Stimulated activated effector memory CD8-positive, alpha-beta T cell treated with anti-CD3 and anti-CD28 coated beads, Interleukin-12 subunit alpha, Interleukin-12 subunit beta, amount 100 ng/mL, for 72 hours (primary cell): ENCODE data around the gene KRT80.

Experiments
- ATAC-seq: fragments of 150-1000 bp; cut with Tn5 transposase; 2 replicates; pipeline ENCODE4 v1.10.0; 2021
- DNase-seq, 2 donors: peaks; one replicate each; pipeline ENCODE4 v3.0.0; 2021 to 2022; ENCODE audit warnings: low spot score in 2 of 2
- H3K27ac Mint-ChIP-seq: one replicate; pipeline ENCODE4 v1.8.0; 2022; ENCODE audit warnings: mild to moderate bottlenecking, mixed read lengths
- H3K36me3 Mint-ChIP-seq: one replicate; pipeline ENCODE4 v1.8.0; 2022; ENCODE audit warnings: mild to moderate bottlenecking, mixed read lengths
- H3K4me1 Mint-ChIP-seq: one replicate; pipeline ENCODE4 v1.8.0; 2022; ENCODE audit warnings: mixed read lengths
- H3K4me3 Mint-ChIP-seq: one replicate; pipeline ENCODE4 v1.8.0; 2022; ENCODE audit warnings: mild to moderate bottlenecking, mixed read lengths
- H3K9me3 Mint-ChIP-seq: one replicate; pipeline ENCODE4 v1.8.0; 2022; ENCODE audit warnings: mixed read lengths

The KRT80 gene

DNA sequence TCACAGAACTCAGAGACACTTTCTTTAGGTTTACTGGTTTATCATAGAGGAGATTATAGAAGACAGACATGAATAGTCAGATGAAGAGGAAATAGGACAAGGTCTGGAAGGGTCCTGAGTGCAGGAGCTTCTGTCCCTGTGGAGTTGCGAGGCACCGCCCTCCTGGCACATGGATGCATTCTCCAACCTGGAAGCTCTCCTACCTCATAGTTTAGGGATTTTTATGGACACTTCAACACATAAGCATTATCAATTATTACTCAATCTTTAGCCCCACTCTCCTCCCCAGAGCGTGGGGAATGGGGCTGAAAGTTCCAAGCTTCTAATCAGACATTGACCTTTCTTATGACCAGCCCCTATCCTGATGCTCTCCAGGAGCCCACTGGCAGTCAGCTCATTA, 28.7 kb upstream of the KRT80 start:
- Mint-ChIP-seq H3K27ac (no peak overlapping the region), H3K9me3 (no peaks in the 10 kb centered on the region), H3K36me3 (no peaks in the 10 kb centered on the region), H3K4me3 (no peak overlapping the region), H3K4me1 (peaks cover 4% of the 10 kb centered on the region)
- ATAC-seq (no peak), DNase-seq (no peak)

DNA sequence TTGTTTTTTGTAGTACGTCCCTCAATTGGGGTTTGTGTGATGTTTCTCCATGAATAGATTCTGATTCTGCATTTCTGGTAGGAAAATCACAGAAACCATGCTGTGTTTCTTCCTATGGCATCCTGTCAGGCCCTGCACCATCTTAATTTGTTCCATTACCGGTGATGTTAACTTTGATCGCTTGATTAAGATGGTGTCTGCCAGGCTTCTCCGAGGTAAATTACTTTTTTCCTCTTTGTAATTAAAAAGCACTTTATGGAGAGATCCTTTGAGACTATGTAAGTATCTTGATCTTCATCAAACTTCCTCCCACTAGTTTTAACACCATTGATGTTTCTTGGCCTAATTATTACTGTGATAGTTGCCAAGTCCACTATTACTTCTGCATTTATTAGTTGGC, 26.2 kb upstream of the KRT80 start:
- Mint-ChIP-seq H3K4me1 (no peaks in the 10 kb centered on the region), H3K36me3 (no peaks in the 10 kb centered on the region), H3K9me3 (no peaks in the 10 kb centered on the region), H3K4me3 (no peak overlapping the region), H3K27ac (no peak overlapping the region)
- ATAC-seq, result no peak
- DNase-seq, result no peak

DNA sequence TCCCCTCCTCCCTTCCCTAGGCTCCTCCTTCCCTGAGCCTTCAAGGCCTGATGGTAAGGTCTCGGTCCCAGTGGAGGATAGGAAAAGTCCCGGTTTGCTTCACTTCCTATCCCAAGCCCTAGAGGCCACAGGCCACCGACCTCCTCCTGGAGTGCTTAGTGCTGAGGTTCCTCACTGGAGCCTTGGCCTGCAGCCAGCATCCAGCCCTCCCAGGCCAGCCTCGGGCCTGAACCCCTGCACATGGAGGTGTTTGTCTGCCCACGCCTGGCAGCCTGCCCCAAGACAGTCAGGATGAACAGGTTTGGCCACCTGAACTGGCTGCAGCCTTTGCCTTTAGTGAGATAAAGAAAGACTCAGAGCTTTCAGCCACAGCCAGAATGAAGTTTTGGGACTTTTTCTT, 25.4 kb upstream of the KRT80 start:
- no peak for ATAC-seq
- Mint-ChIP-seq H3K36me3 (no peaks in the 10 kb centered on the region), H3K9me3 (no peaks in the 10 kb centered on the region), H3K27ac (no peak overlapping the region), H3K4me3 (no peak overlapping the region), H3K4me1 (no peaks in the 10 kb centered on the region)
- DNase-seq, result no peak

DNA sequence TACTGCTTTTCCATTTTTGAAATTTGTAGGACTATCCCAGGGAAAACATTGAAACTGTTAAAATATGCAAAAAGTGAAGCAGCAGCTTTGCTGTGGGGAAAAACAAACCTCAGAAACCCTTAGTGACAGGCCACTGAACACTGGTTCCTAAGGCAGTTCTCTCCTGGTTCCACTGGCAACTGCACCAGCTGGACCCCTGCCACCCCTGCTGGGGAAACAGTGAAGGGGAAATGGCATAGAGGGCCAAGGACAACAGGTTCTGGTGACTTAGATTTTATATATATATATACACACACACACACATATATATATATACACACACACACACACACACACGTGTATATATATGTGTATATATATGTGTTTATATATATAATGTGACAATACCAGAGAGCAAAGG, 25.0 kb upstream of the KRT80 start:
- H3K4me1 Mint-ChIP-seq, result no peaks in the 10 kb centered on the region
- H3K9me3 Mint-ChIP-seq, result no peaks in the 10 kb centered on the region
- H3K36me3 Mint-ChIP-seq, result no peaks in the 10 kb centered on the region

DNA sequence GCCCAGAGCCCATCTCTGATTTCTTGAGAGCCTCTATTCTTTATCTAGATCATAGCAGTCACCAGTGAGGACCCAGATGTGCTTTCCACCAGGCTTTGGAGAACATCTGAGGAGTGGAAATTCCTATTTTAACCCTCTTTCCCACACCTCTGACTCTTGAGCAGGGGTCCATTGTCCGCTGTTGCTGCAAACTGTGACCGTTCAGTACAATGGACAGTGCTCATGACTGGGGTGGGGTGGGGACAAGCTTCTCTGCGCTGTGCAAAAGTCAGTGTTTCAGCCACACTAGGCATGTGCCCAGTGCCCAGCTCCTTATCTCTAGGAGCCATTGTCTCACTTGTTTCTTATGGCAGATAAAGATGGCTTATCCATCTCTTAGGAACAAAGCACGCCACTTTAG, 24.3 kb upstream of the KRT80 start:
- ATAC-seq (no peak), DNase-seq (no peak)
- no peaks in the 10 kb centered on the region for H3K4me1 Mint-ChIP-seq
- H3K9me3 Mint-ChIP-seq, result no peaks in the 10 kb centered on the region
- no peak overlapping the region for H3K4me3 Mint-ChIP-seq
- H3K36me3 Mint-ChIP-seq, result no peaks in the 10 kb centered on the region
- H3K27ac Mint-ChIP-seq, result no peak overlapping the region

More for the DNA sequence above, 25.0 kb upstream of the KRT80 start:
- Mint-ChIP-seq H3K27ac (no peak overlapping the region), H3K4me3 (no peak overlapping the region)
- DNase-seq, result no peak
- no peak for ATAC-seq

- no peaks in the 10 kb centered on the region for H3K4me1 Mint-ChIP-seq
- H3K27ac Mint-ChIP-seq, result no peak overlapping the region
These were observed 23.8 kb upstream of the KRT80 start for GRCh38 chr12:52215587-52216031.

DNA sequence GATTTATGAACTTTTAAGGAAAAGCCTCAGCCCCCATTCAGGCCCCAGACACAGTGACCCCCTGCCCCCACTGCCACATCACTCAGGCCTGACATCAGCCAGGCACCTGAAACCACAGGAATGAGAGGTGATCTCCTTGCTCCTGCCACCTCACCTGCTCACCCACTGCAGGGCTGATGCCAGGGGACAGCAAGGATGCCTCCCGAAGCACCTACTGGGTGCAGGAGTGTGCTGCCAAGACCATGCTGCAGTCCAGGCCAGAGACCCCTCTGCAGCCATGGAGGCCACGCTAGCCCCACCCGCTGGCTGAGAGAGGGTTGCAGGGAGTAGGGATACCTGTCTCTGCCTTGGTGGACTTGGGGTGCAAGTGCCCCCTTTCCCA, 22.6 kb upstream of the KRT80 start:
- no peak for DNase-seq

More at GRCh38 chr12:52215587-52216031, 23.8 kb upstream of the KRT80 start:
- Mint-ChIP-seq H3K36me3 (no peaks in the 10 kb centered on the region), H3K9me3 (no peaks in the 10 kb centered on the region), H3K4me3 (no peak overlapping the region)
- ATAC-seq, result no peak
- no peak for DNase-seq

DNA sequence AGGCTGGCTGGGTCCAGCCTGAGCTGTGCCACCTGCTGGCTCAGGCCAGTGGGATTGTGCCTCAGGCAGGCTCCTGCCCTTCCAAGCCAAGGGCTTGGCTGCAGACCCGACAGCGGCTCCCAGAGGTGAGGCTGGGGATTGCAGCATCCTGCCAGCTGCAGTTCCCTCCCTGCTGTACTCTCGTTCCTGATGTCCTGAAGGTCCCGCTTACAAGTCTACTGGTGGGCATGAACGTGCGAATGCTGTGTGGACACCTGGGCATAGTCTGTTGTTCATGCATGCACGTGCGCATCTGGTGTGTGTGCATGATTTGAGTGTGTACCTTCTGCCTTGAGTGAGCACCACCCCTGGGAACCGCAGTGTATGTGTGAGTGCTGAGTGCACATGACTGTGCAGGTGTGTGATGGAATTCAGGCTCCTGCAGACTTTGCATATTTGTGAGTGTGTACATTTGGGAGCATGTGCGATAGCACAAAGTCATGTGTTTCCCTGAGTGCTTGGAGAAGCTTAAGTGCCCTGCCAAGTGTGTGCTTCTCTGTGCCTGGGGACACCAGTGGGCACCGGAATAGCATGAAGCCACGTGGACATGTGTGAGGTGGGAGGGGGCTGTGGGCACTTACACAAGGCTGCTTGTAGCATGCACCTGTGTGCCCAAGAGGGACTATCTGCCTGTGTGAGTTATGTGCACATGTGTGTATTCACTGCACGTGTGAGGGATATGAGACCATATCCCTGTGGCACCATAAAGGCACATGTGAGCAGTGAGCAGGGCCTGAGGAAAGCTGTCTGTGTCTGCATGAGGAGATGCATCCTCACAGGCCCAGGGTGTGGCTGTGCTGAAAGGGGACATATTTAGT, 22.0 kb upstream of the KRT80 start:
- H3K4me1 Mint-ChIP-seq, result no peaks in the 10 kb centered on the region
- H3K27ac Mint-ChIP-seq, result no peak overlapping the region
- H3K9me3 Mint-ChIP-seq, result no peaks in the 10 kb centered on the region
- peak; percentile 53 to 75 for DNase-seq
- peak; percentile 69 for ATAC-seq
- H3K4me3 Mint-ChIP-seq, result no peak overlapping the region
- no peaks in the 10 kb centered on the region for H3K36me3 Mint-ChIP-seq

More for the DNA sequence above, 22.6 kb upstream of the KRT80 start:
- H3K36me3 Mint-ChIP-seq, result no peaks in the 10 kb centered on the region
- H3K9me3 Mint-ChIP-seq, result no peaks in the 10 kb centered on the region
- H3K4me1 Mint-ChIP-seq, result no peaks in the 10 kb centered on the region
- H3K27ac Mint-ChIP-seq, result peak overlapping the region; percentile 41
- no peak overlapping the region for H3K4me3 Mint-ChIP-seq
- no peak for ATAC-seq

GRCh38 chr12:52212701-52213563, 21.1 kb upstream of the KRT80 start:
- no peak overlapping the region for H3K27ac Mint-ChIP-seq
- no peaks in the 10 kb centered on the region for H3K4me1 Mint-ChIP-seq
- no peaks in the 10 kb centered on the region for H3K36me3 Mint-ChIP-seq
- H3K9me3 Mint-ChIP-seq, result no peaks in the 10 kb centered on the region
- DNase-seq, result no peak
- ATAC-seq, result no peak
- no peak overlapping the region for H3K4me3 Mint-ChIP-seq

DNA sequence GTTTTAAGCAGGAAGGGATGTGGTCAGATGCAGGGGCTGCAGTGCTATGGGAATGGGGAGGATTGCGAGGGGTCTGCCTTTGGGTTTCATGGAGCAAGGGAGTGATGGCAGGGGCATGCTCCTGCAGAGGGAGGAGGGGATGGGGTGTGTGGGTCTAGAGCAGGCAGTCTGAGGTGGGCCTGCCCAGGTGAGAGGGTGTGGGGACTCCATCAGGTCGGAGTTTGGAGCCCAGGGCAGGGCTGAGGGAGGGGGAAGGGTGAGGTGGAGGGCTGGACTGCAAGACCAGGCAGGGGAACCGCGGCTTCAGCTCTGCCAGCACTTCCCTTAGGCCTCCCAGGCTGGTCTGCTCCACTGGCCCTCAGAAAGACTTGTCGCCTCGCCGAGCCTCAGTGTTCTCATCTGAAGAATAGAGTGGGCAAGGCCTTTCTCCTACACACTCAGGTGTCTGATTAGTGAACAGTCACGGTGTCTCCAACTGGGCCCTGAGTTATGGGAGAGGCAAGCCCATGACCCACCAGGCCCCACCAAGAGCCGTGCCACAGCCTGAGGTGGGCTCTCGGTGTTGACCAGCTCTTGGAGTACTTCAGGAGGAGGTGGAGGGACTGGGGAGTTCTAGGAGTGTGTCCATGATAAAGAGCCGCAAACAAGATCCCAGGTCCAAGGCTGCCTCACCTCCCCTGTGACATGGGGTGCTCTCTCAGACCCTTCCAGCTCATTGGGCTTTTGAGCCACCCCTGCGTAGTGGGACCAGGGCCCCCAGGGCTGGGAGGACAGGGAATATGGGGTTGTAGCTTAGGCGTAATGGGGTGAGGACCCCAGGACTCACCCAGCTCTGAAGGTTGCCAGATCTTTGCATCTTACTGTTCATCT, 20.1 kb upstream of the KRT80 start:
- Mint-ChIP-seq H3K4me1 (no peaks in the 10 kb centered on the region), H3K9me3 (no peaks in the 10 kb centered on the region), H3K4me3 (no peak overlapping the region), H3K27ac (no peak overlapping the region), H3K36me3 (no peaks in the 10 kb centered on the region)
- DNase-seq, result no peak
- no peak for ATAC-seq

DNA sequence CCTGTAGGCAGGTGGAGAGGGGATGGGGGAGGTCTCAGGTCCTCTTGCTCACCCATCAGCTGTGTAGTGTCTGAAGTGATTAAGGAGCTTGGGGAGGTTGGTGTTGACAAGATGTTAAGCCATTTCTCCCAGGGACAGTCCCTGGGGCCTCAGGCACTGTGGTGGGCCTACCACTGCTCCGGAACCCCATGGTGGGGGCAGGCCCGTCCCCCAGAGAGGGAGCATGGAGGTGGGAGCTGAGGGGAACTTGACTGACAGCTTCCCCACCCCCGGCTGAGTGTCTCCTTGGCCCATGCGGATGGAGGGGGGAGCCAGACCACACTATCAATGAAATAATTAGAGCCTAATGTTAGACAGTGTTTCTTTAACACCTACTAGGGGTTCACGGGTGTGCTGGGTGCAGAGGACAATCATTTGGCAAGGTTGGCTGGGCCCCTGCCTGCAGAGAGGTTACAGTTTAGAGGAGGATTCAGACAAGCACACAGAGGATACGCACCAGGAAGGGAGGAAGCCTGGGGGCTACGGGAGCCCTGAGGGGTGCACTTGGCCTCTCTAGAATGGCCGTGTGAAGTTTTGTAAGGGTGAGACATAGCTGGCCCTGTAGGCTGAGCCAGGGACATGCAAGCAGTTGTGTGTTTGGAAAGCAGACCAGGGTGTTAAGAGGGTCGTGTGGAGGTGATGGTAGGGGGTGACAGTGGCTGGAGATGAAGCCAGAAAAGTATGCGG, 19.3 kb upstream of the KRT80 start:
- H3K36me3 Mint-ChIP-seq, result no peaks in the 10 kb centered on the region
- no peak overlapping the region for H3K27ac Mint-ChIP-seq
- DNase-seq, result no peak
- H3K4me1 Mint-ChIP-seq, result no peaks in the 10 kb centered on the region
- ATAC-seq, result no peak
- no peak overlapping the region for H3K4me3 Mint-ChIP-seq
- H3K9me3 Mint-ChIP-seq, result no peaks in the 10 kb centered on the region

DNA sequence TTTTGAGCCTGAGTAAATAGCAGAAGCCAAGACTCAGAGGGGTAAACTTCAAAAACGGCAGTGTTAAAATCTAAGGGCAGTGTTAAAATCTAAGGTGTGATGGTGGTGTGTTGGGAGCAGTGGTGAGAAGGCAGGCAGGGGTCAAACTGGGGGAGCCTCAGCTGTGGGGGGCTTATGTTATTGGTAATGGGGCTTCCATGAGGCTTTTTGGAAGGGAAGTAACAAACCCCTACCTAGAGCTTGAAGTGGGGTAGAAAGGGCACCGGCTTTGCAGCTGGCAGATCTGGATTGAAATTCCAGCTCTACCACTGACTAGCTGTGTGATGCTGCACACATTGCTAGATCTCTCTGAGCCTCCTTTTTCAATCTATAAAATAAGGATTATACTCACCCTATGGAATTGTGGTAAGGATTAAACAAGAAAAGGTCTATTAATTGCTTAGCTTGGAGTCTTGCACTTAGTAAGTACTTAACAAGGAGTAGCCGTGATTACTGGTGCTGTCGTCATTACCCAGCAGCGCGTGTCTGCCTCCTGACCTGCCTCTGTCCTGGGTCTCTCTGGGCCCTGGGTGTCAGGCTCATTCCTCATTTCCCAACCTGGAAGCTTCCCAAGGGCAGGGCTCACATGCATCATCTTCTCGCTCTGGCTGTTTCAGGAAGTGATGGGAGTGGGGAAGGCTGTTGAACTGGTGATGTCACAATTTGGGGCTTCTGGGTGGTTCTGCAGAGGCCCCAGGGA, 18.5 kb upstream of the KRT80 start:
- H3K36me3 Mint-ChIP-seq, result no peaks in the 10 kb centered on the region
- no peaks in the 10 kb centered on the region for H3K9me3 Mint-ChIP-seq
- no peak for DNase-seq
- ATAC-seq, result no peak
- H3K4me3 Mint-ChIP-seq, result no peak overlapping the region
- no peaks in the 10 kb centered on the region for H3K4me1 Mint-ChIP-seq
- H3K27ac Mint-ChIP-seq, result no peak overlapping the region

DNA sequence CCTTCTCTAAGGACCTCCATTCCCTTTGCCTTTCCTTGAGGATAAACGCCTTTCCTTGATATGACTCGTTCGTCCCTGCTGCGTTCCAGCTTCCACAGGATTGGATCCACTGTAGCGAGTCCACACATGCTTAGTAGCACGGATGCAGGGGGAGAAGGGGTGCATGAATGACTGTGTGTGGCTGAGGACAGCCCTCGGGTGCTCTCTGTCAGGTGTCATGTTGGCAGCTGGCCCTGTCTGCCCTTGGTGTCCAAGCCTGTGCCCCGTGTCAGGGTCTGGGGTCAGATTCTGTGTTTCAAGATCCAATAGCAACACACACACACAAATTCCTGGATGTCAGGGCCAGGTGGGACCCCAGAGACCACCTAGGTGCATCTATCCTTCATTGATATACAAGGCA, 17.5 kb upstream of the KRT80 start:
- no peak for ATAC-seq
- DNase-seq, result no peak
- no peaks in the 10 kb centered on the region for H3K9me3 Mint-ChIP-seq

More for the DNA sequence above, 17.5 kb upstream of the KRT80 start:
- no peak overlapping the region for H3K27ac Mint-ChIP-seq
- no peaks in the 10 kb centered on the region for H3K4me1 Mint-ChIP-seq
- H3K36me3 Mint-ChIP-seq, result no peaks in the 10 kb centered on the region
- no peak overlapping the region for H3K4me3 Mint-ChIP-seq
